Activated naive CD4-positive, alpha-beta T cell treated with anti-CD3 and anti-CD28 coated beads, Interleukin-2, amount 10 ng/mL, durations not matched to agents 7 days and 5 days (primary cell): ENCODE measurements around the gene PPDPF.
"Not testable (repeated sequence)": the region's sequence is repeated elsewhere in the genome, so short reads cannot be mapped to it uniquely, and the experiment has no call there.

Experiments used
- CTCF ChIA-PET: fragments of 350-600 bp; sonication (Branson Sonifier 250); formaldehyde crosslinking; loops from one replicate; lab custom pipeline; 2021; ENCODE audit warnings: antibody characterized with exemption; lab: Charles Lee
- DNase-seq: peaks from one replicate; pipeline ENCODE4 v3.0.0-alpha.2; 2020
- H3K27ac Mint-ChIP-seq: one replicate; pipeline ENCODE4 v1.8.0; 2021; ENCODE audit warnings: mild to moderate bottlenecking, moderate library complexity, mixed read lengths
- H3K27me3 Mint-ChIP-seq: one replicate; pipeline ENCODE4 v1.8.0; 2021; ENCODE audit warnings: mild to moderate bottlenecking, mixed read lengths
- H3K36me3 Mint-ChIP-seq: one replicate; pipeline ENCODE4 v1.8.0; 2021; ENCODE audit warnings: mixed read lengths
- H3K4me1 Mint-ChIP-seq: one replicate; pipeline ENCODE4 v1.8.0; 2021; ENCODE audit warnings: mixed read lengths
- H3K4me3 Mint-ChIP-seq: one replicate; pipeline ENCODE4 v1.8.0; 2021; ENCODE audit warnings: mild to moderate bottlenecking, moderate library complexity, mixed read lengths
- H3K9me3 Mint-ChIP-seq: one replicate; pipeline ENCODE4 v1.8.0; 2021; ENCODE audit warnings: mixed read lengths

The PPDPF gene

GRCh38 chr20:63520504-63520933 lies at the start of gene PPDPF:
Gene PPDPF, plus strand, starts transcription at chr20:63520765. Its CDS starts 544 bp downstream, at chr20:63521309.
- Mint-ChIP-seq H3K27ac (peak within 1 kb of the TSS; percentile 90), H3K36me3 (peaks cover 25% of the 10 kb centered on the region), H3K27me3 (peaks cover 36% of the 10 kb centered on the region), H3K9me3 (peaks cover 8% of the 10 kb centered on the region), H3K4me1 (peaks cover 22% of the 10 kb centered on the region), H3K4me3 (peak within 1 kb of the TSS; percentile 79)
- CTCF ChIA-PET = interaction anchor here (0.6 to 1.6 kb wide), 3 partner anchors 18 to 79 kb away, joined by 3 to 5 read pairs (median 3); no protein-coding TSS in a partner anchor
- DNase-seq = peak; percentile 85

- no peaks in the 10 kb centered on the region for H3K4me1 Mint-ChIP-seq
- H3K27ac Mint-ChIP-seq = no peak overlapping the region
- H3K4me3 Mint-ChIP-seq = no peak overlapping the region
- H3K27me3 Mint-ChIP-seq = peaks cover 76% of the 10 kb centered on the region
- H3K9me3 Mint-ChIP-seq = no peaks in the 10 kb centered on the region
- no peaks in the 10 kb centered on the region for H3K36me3 Mint-ChIP-seq
- CTCF ChIA-PET = interaction anchor here (2.4 kb wide), 1 partner anchor 25 kb away, joined by 5 read pairs; no protein-coding TSS in a partner anchor
- DNase-seq = no peak
These were observed 49.4 kb upstream of the PPDPF start for GRCh38 chr20:63471002-63471716.

GRCh38 chr20:63471717-63471980 lies 48.9 kb upstream of the PPDPF start:
- CTCF ChIA-PET = no interaction called here
- H3K4me3 Mint-ChIP-seq = no peak overlapping the region
- no peaks in the 10 kb centered on the region for H3K9me3 Mint-ChIP-seq
- no peak overlapping the region for H3K27ac Mint-ChIP-seq
- no peaks in the 10 kb centered on the region for H3K36me3 Mint-ChIP-seq
- no peak for DNase-seq
- peaks cover 81% of the 10 kb centered on the region for H3K27me3 Mint-ChIP-seq
- no peaks in the 10 kb centered on the region for H3K4me1 Mint-ChIP-seq

GRCh38 chr20:63471981-63472831 lies 48.4 kb upstream of the PPDPF start, which contains the start of gene KCNQ2:
Gene KCNQ2, minus strand, starts transcription at chr20:63472655. Its CDS starts 192 bp downstream, at chr20:63472463.
- Mint-ChIP-seq H3K27me3 (peaks cover 83% of the 10 kb centered on the region), H3K4me3 (no peak within 1 kb of the TSS), H3K4me1 (no peaks in the 10 kb centered on the region), H3K9me3 (no peaks in the 10 kb centered on the region), H3K36me3 (no peaks in the 10 kb centered on the region), H3K27ac (no peak within 1 kb of the TSS)
- no peak for DNase-seq
- CTCF ChIA-PET = no interaction called here

- no peak for DNase-seq
- Mint-ChIP-seq H3K27me3 (peaks cover 86% of the 10 kb centered on the region), H3K4me1 (no peaks in the 10 kb centered on the region), H3K9me3 (no peaks in the 10 kb centered on the region), H3K27ac (no peak overlapping the region), H3K36me3 (no peaks in the 10 kb centered on the region), H3K4me3 (no peak overlapping the region)
- CTCF ChIA-PET = no interaction called here
These were observed 47.6 kb upstream of the PPDPF start for GRCh38 chr20:63472862-63473390.

GRCh38 chr20:63473555-63474449 lies 46.8 kb upstream of the PPDPF start:
- no peak overlapping the region for H3K4me3 Mint-ChIP-seq
- no peak overlapping the region for H3K27ac Mint-ChIP-seq
- H3K9me3 Mint-ChIP-seq = no peaks in the 10 kb centered on the region
- peaks cover 90% of the 10 kb centered on the region for H3K27me3 Mint-ChIP-seq
- no peaks in the 10 kb centered on the region for H3K4me1 Mint-ChIP-seq
- CTCF ChIA-PET = interaction anchor here (1.2 kb wide), 1 partner anchor 23 kb away, joined by 5 read pairs; no protein-coding TSS in a partner anchor
- H3K36me3 Mint-ChIP-seq = no peaks in the 10 kb centered on the region
- DNase-seq = no peak

GRCh38 chr20:63475209-63475608 lies 45.4 kb upstream of the PPDPF start:
- H3K4me1 Mint-ChIP-seq = no peaks in the 10 kb centered on the region
- no peaks in the 10 kb centered on the region for H3K9me3 Mint-ChIP-seq
- H3K36me3 Mint-ChIP-seq = no peaks in the 10 kb centered on the region
- DNase-seq = peak; percentile 50
- no peak overlapping the region for H3K27ac Mint-ChIP-seq
- CTCF ChIA-PET = no interaction called here
- H3K27me3 Mint-ChIP-seq = peaks cover 85% of the 10 kb centered on the region
- no peak overlapping the region for H3K4me3 Mint-ChIP-seq

- Mint-ChIP-seq H3K4me1 (no peaks in the 10 kb centered on the region), H3K27ac (no peak overlapping the region), H3K36me3 (no peaks in the 10 kb centered on the region), H3K27me3 (peaks cover 78% of the 10 kb centered on the region), H3K9me3 (no peaks in the 10 kb centered on the region), H3K4me3 (no peak overlapping the region)
- DNase-seq = no peak
- CTCF ChIA-PET = no interaction called here
These were observed 43.4 kb upstream of the PPDPF start for GRCh38 chr20:63477061-63477616.

GRCh38 chr20:63477944-63478343 lies 42.6 kb upstream of the PPDPF start:
- Mint-ChIP-seq H3K9me3 (no peaks in the 10 kb centered on the region), H3K4me1 (no peaks in the 10 kb centered on the region), H3K36me3 (no peaks in the 10 kb centered on the region), H3K4me3 (no peak overlapping the region), H3K27me3 (peaks cover 83% of the 10 kb centered on the region), H3K27ac (no peak overlapping the region)
- DNase-seq = no peak
- CTCF ChIA-PET = no interaction called here

GRCh38 chr20:63478346-63479302 lies 41.9 kb upstream of the PPDPF start:
- H3K4me1 Mint-ChIP-seq = no peaks in the 10 kb centered on the region
- H3K27ac Mint-ChIP-seq = no peak overlapping the region
- peaks cover 83% of the 10 kb centered on the region for H3K27me3 Mint-ChIP-seq
- no peaks in the 10 kb centered on the region for H3K9me3 Mint-ChIP-seq
- CTCF ChIA-PET = no interaction called here
- DNase-seq = no peak
- no peaks in the 10 kb centered on the region for H3K36me3 Mint-ChIP-seq
- no peak overlapping the region for H3K4me3 Mint-ChIP-seq

GRCh38 chr20:63479695-63480419 lies 40.7 kb upstream of the PPDPF start:
- H3K27ac Mint-ChIP-seq, H3K4me3 Mint-ChIP-seq, H3K4me1 Mint-ChIP-seq, DNase-seq, CTCF ChIA-PET, H3K9me3 Mint-ChIP-seq, H3K36me3 Mint-ChIP-seq: not testable (repeated sequence)
- H3K27me3 Mint-ChIP-seq = peaks cover 73% of the 10 kb centered on the region

- Mint-ChIP-seq H3K4me3 (no peak overlapping the region), H3K9me3 (no peaks in the 10 kb centered on the region), H3K4me1 (no peaks in the 10 kb centered on the region), H3K27me3 (peaks cover 68% of the 10 kb centered on the region), H3K27ac (no peak overlapping the region), H3K36me3 (no peaks in the 10 kb centered on the region)
- CTCF ChIA-PET = no interaction called here
- no peak for DNase-seq
These were observed 39.1 kb upstream of the PPDPF start for GRCh38 chr20:63481503-63481902.
